NT2/D1 (cell line): ENCODE data around the gene YPEL3.

Experiments used
- SUZ12 ChIP-seq: IDR thresholded peaks from 2 replicates; pipeline ENCODE4 v1.6.1; 2011; ENCODE audit not compliant: insufficient read length, insufficient read depth; ENCODE audit errors: extremely low read depth
- ZNF274 ChIP-seq: IDR thresholded peaks from 2 replicates; pipeline ENCODE4 v1.6.1; 2011; ENCODE audit warnings: mild to moderate bottlenecking, low read depth, low read length

DNA sequence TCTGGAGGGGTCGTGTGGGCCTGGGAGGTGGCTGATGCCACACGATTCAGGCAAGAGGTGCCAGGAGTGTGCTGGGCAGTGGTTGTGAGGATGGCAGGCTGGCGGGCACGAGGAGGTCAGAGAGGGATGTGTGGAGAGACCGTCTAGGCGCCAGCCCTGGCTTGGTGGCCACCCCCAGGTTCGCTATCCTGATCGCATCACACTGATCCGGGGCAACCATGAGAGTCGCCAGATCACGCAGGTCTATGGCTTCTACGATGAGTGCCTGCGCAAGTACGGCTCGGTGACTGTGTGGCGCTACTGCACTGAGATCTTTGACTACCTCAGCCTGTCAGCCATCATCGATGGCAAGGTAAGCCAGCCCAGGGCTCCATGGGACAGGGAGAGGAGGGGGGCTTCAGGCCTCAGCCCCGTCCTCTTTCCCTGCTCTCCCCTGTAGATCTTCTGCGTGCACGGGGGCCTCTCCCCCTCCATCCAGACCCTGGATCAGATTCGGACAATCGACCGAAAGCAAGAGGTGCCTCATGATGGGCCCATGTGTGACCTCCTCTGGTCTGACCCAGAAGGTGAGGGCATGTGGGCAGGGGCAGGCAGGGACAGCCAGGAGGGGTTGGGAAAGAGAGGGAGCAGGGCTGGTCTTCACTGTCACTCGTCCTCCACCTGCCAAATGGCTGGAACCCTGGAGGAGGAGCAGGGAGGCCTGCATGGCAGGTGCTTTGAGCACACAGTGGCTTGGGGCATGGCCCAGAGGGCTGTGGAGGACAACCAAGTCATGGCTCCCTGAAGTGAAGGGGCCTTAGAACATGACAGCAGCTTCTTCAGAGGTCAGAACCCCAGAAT, 12.6 kb downstream of the YPEL3 start:
- TF ChIP-seq SUZ12, result no peak
- no peak for TF ChIP-seq ZNF274
